ENCODE results near the gene FNDC3B. TPM values are rescaled to one million over a fixed set of nuclear protein-coding genes. Genes with fewer than 3 reads are reported as not detected.

The FNDC3B gene
- total and polyA plus RNA-seq, 2 of the 8 experiments (the other 6 are each of a cell fraction or from before 2014, with no cell fraction given), result 14.1 to 44.4 TPM

DNA sequence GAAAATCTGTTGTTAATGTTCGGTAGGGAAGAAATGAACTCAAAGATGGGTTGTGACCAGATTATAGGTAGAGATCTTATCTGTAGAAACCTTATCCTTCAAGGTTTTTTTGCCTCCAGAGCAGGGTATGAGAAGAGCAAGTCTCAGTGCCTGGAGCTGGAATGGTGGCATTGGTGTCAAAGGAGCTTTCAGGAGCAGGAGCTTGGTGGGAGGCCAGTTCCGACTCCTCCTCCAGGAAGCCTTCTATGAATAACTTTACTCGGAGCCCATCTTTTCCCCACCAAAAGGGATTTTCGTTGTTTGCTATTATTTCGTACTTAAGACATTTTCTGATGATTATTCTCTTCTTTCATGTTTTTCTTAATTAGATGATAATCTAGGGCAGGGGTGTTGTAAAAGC, 317.0 kb downstream of the FNDC3B start:
- Histone ChIP-seq H2BK120ac (replicated peaks; ENCODE audit: low read depth, low read length) (no peak overlapping the region), H4K91ac (replicated peaks; ENCODE audit: insufficient read length, low read length) (no peak overlapping the region), H3K79me2 (ENCODE audit: control insufficient read depth in 1 of 2, insufficient read depth in 2 of 2, low read length in 2 of 2) (no peaks in the 10 kb centered on the region), H2AFZ (ENCODE audit: low read length) (no peak overlapping the region), H4K8ac (ENCODE audit: extremely low read depth, insufficient read depth, low read length) (no peak overlapping the region), H3K23ac (ENCODE audit: insufficient read length) (no peak overlapping the region), H2BK20ac (ENCODE audit: low read length) (no peak overlapping the region), H3K56ac (replicated peaks; ENCODE audit: insufficient read length, low read depth, low read length) (no peak overlapping the region), H3K27me3 (replicated peaks in 1 of 4; ENCODE audit: control insufficient read depth in 3 of 4, extremely low read depth in 1 of 4, insufficient read depth in 3 of 4, low read length in 3 of 4) (no peaks in the 10 kb centered on the region), H3K4me3 (ENCODE audit: extremely low read depth in 1 of 4, insufficient read depth in 2 of 4, low read depth in 3 of 4, low read length in 4 of 4) (no peak overlapping the region), H2BK15ac (ENCODE audit: low read length) (no peak overlapping the region), H3K27ac (ENCODE audit: low read depth, low read length) (no peak overlapping the region), H3K9ac (replicated peaks in 1 of 4; ENCODE audit: extremely low read depth in 1 of 4, low read depth in 3 of 4, low read length in 3 of 4) (no peak overlapping the region), H3K9me3 (ENCODE audit: insufficient read depth in 2 of 2, low read depth in 1 of 2, low read length in 1 of 2) (peaks cover 0 to 3% of the 10 kb centered on the region in 2 experiments; a peak in 1 of 4 replicates), H2BK12ac (ENCODE audit: low read depth, low read length) (no peak overlapping the region), H3K23me2 (ENCODE audit: low read depth, low read length) (no peaks in the 10 kb centered on the region), H3K4ac (replicated peaks; ENCODE audit: insufficient read length, low read depth, low read length) (no peak overlapping the region), H4K20me1 (replicated peaks in 1 of 2; ENCODE audit: control insufficient read depth in 1 of 2, insufficient read depth in 2 of 2, low read length in 2 of 2) (no peaks in the 10 kb centered on the region), H4K5ac (ENCODE audit: insufficient read length, low read depth, low read length) (no peak overlapping the region), H3K4me2 (ENCODE audit: insufficient read depth in 1 of 2, low read depth in 2 of 2, low read length in 2 of 2) (no peak overlapping the region), H2BK5ac (ENCODE audit: low read depth, low read length) (no peak overlapping the region), H3K4me1 (replicated peaks in 1 of 4; ENCODE audit: control insufficient read depth in 3 of 4, insufficient read depth in 4 of 4, low read length in 3 of 4) (no peaks in the 10 kb centered on the region), H2AK5ac (ENCODE audit: low read depth, low read length) (no peak overlapping the region), H3K18ac (ENCODE audit: extremely low read depth, low read length) (no peak overlapping the region), H3K14ac (ENCODE audit: insufficient read length) (no peak overlapping the region), H3K36me3 (ENCODE audit: control insufficient read depth in 2 of 4, insufficient read depth in 4 of 4, low read length in 3 of 4) (peaks cover 3 to 22% (median 9%) of the 10 kb centered on the region in 4 experiments; a peak in 7 of 8 replicates), H3K79me1 (ENCODE audit: low read depth, low read length) (no peaks in the 10 kb centered on the region)
- ChIA-PET POLR2A (ENCODE audit: partially characterized antibody) (no interaction called here), CTCF (ENCODE audit: partially characterized antibody) (interaction anchor here (1.5 to 2.2 kb wide), 3 partner anchors 15 to 240 kb away, joined by 4 to 5 read pairs (median 5); no protein-coding TSS in a partner anchor)
- WGBS, 2 experiments (ENCODE audit: extremely low coverage in 1 of 2, insufficient coverage in 1 of 2, insufficient read length in 1 of 2, insufficient replicate concordance in 2 of 2, low coverage in 1 of 2, low lambda C conversion rate in 2 of 2, missing lambda C conversion rate in 1 of 2), result 93% methylated on average over 5 of the region's 5 CpGs; no CpG with 5 or more reads in 1 of the 2 experiments
- DNase-seq (ENCODE audit: low read depth in 1 of 2, low spot score in 2 of 2), result no peak
- TF ChIP-seq HDAC6 (IDR thresholded peaks at IDR 0.05; ENCODE audit: low read depth, low read length), result no peak
- TF ChIP-seq, protein P1, sequence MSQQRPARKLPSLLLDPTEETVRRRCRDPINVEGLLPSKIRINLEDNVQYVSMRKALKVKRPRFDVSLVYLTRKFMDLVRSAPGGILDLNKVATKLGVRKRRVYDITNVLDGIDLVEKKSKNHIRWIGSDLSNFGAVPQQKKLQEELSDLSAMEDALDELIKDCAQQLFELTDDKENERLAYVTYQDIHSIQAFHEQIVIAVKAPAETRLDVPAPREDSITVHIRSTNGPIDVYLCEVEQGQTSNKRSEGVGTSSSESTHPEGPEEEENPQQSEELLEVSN (IDR thresholded peaks at IDR 0.05), result no peak
- TF ChIP-seq CEBPB (IDR thresholded peaks at IDR 0.05; ENCODE audit: low read depth, low read length), result no peak
- TF ChIP-seq, protein P2, sequence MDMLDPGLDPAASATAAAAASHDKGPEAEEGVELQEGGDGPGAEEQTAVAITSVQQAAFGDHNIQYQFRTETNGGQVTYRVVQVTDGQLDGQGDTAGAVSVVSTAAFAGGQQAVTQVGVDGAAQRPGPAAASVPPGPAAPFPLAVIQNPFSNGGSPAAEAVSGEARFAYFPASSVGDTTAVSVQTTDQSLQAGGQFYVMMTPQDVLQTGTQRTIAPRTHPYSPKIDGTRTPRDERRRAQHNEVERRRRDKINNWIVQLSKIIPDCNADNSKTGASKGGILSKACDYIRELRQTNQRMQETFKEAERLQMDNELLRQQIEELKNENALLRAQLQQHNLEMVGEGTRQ (IDR thresholded peaks at IDR 0.05; ENCODE audit: low read length), result no peak
- FAIRE-seq, result no peak
